Sigmoid colon (tissue), 7 donors: ENCODE measurements around the gene FAM229B. TPM values are rescaled to one million over a fixed set of nuclear protein-coding genes. Genes with fewer than 3 reads are reported as not detected.
"Not testable (repeated sequence)": the region's sequence is repeated elsewhere in the genome, so short reads cannot be mapped to it uniquely, and the experiment has no call there.

Experiments
- DNase-seq: peaks from one replicate; pipeline ENCODE4 v3.0.0-alpha.2; 2019
- H3K27ac ChIP-seq, 4 donors: fragments of 200-600 bp; sonication (generic); one replicate each; pipeline ENCODE4 v1.5.1; 2016 to 2019; ENCODE audit warnings: mild to moderate bottlenecking in 1 of 4
- H3K27me3 ChIP-seq, 3 donors: fragments of 200-600 bp; sonication (generic); one replicate each; pipeline ENCODE4 v1.5.1; 2019; ENCODE audit warnings: mild to moderate bottlenecking in 1 of 3
- H3K36me3 ChIP-seq, 4 donors: fragments of 200-600 bp; sonication (generic); one replicate each; pipeline ENCODE4 v1.5.1; 2016 to 2019
- H3K4me1 ChIP-seq, 4 donors: fragments of 200-600 bp; sonication (generic); one replicate each; pipeline ENCODE4 v1.5.1; 2017 to 2019
- H3K4me3 ChIP-seq, 4 donors: fragments of 200-600 bp; sonication (generic); one replicate each; pipeline ENCODE4 v1.5.1; 2017 to 2019; ENCODE audit warnings: mild to moderate bottlenecking in 2 of 4, moderate library complexity in 1 of 4
- H3K9me3 ChIP-seq, 4 donors: fragments of 200-600 bp in 3 of 4; sonication (generic) in 3 of 4; one replicate each; pipeline versions ENCODE4 v1.5.1 to v1.6.1; 2013 to 2019
- CTCF ChIP-seq, 4 experiments: fragments of 450-650 bp in 3 of 4; fragments of 200-600 bp in 1 of 4; IDR thresholded peaks; one replicate each; pipeline ENCODE4 v1.5.1; 2016 to 2019; ENCODE audit warnings: antibody characterized with exemption in 4 of 4, mild to moderate bottlenecking in 3 of 4, moderate library complexity in 2 of 4
- EP300 ChIP-seq, 4 donors: sonication (generic); formaldehyde crosslinking; IDR thresholded peaks; one replicate each; pipeline ENCODE4 v1.6.1; 2017; ENCODE audit warnings: antibody characterized with exemption in 4 of 4
- POLR2A ChIP-seq, 2 donors: fragments of 450-650 bp; IDR thresholded peaks; one replicate each; pipeline ENCODE4 v1.6.1; 2016; ENCODE audit warnings: antibody characterized with exemption in 2 of 2, mild to moderate bottlenecking in 2 of 2, moderate library complexity in 2 of 2
- POLR2AphosphoS5 ChIP-seq, 4 donors: sonication (generic); formaldehyde crosslinking; IDR thresholded peaks; one replicate each; pipeline ENCODE4 v1.6.1; 2017; ENCODE audit warnings: antibody characterized with exemption in 4 of 4
- WGBS, 2 donors: extraction: QIAGEN DNeasy Blood & Tissue Kit; methylation state at CpG; one replicate each; pipeline ENCODE4 v1.1.7; 2013; 5-methylcytosine and 5-hydroxymethylcytosine counted together
- intact Hi-C: fragments of 100-400 bp; cut with DNase I; formaldehyde crosslinking; loops from one replicate; pipeline ENCODE4 v1.15.1; 2023
- polyA plus RNA-seq, 3 donors: library from polyadenylated mRNA; stranded (reverse); fragments of 200-250 nt; gene quantifications; one replicate each; pipeline ENCODE4 v1.2.3, GENCODE V29; 2013
- total RNA-seq, 4 donors: library from RNA; depleted of rRNA; stranded (reverse); fragments of >200 nt; gene quantifications; one replicate each; pipeline ENCODE4 v1.1.0, GENCODE V29; 2016
- donor health status: healthy with polysubstance abuse.
- donor health status: Bipolar disorder and iron deficiency.
- donor health status: healthy.

FAM229B gene
- total and polyA plus RNA-seq, 7 donors, result 0.46 to 22.2 (median 11.4) TPM

GRCh38 chr6:112044196-112044595 lies 43.2 kb upstream of the FAM229B start:
- Histone ChIP-seq H3K36me3 (no peaks in the 10 kb centered on the region), H3K4me3 (no peak overlapping the region), H3K4me1 (peaks cover 0 to 28% (median 22%) of the 10 kb centered on the region in 4 donors), H3K27me3 (no peaks in the 10 kb centered on the region), H3K27ac (peak overlapping the region in 3 of 4 donors; percentile 80 to 84 (median 81)), H3K9me3 (no peaks in the 10 kb centered on the region)
- TF ChIP-seq CTCF (IDR thresholded peaks at IDR 0.05), result no peak
- TF ChIP-seq POLR2AphosphoS5 (IDR thresholded peaks at IDR 0.05), result no peak
- no peak for TF ChIP-seq EP300 (IDR thresholded peaks at IDR 0.05)
- no peak for TF ChIP-seq POLR2A (IDR thresholded peaks at IDR 0.05)
- intact Hi-C loops, result loop anchor here (5.0 kb wide), 2 partner anchors 172 to 562 kb away; partner anchors contain the start of genes FYN and REV3L
- WGBS, 2 donors, result 61 to 74% methylated on average over 8 of the region's 8 CpGs
- DNase-seq, result no peak

GRCh38 chr6:112044856-112045255 lies 42.5 kb upstream of the FAM229B start:
- H3K27ac ChIP-seq, result peak overlapping the region in 2 of 4 donors; percentile 81 to 84

GRCh38 chr6:112047523-112047922 lies 39.9 kb upstream of the FAM229B start:
- H3K9me3 ChIP-seq, intact Hi-C loops, H3K4me3 ChIP-seq, H3K36me3 ChIP-seq, H3K27me3 ChIP-seq, H3K27ac ChIP-seq, DNase-seq: not testable (repeated sequence)
- H3K4me1 ChIP-seq, result peaks cover 0 to 27% (median 21%) of the 10 kb centered on the region in 4 donors
- WGBS, 2 donors, result 96% methylated on average over 25 of the region's 25 CpGs

More at GRCh38 chr6:112044856-112045255, 42.5 kb upstream of the FAM229B start:
- Histone ChIP-seq H3K27me3 (no peaks in the 10 kb centered on the region), H3K9me3 (no peaks in the 10 kb centered on the region), H3K4me1 (peaks cover 0 to 28% (median 22%) of the 10 kb centered on the region in 4 donors), H3K36me3 (no peaks in the 10 kb centered on the region), H3K4me3 (no peak overlapping the region)
- no peak for DNase-seq
- WGBS, 2 donors, result 72 to 74% methylated on average over 3 of the region's 3 CpGs
- no peak for TF ChIP-seq POLR2A (IDR thresholded peaks at IDR 0.05)
- peak in 2 of 4 donors; percentile 60 to 61 for TF ChIP-seq EP300 (IDR thresholded peaks at IDR 0.05)
- TF ChIP-seq CTCF (IDR thresholded peaks at IDR 0.05), result no peak
- TF ChIP-seq POLR2AphosphoS5 (IDR thresholded peaks at IDR 0.05), result peak; percentile 38 to 85 (median 80)
- intact Hi-C loops, result loop anchor here (5.0 kb wide), 2 partner anchors 173 to 563 kb away; partner anchors contain the start of genes FYN and REV3L

- Histone ChIP-seq H3K36me3 (no peaks in the 10 kb centered on the region), H3K27me3 (no peaks in the 10 kb centered on the region), H3K27ac (no peak overlapping the region), H3K4me1 (peaks cover 0 to 17% (median 14%) of the 10 kb centered on the region in 4 donors), H3K4me3 (no peak overlapping the region), H3K9me3 (no peaks in the 10 kb centered on the region)
- DNase-seq, result no peak
- 84 to 91% methylated on average over 6 of the region's 6 CpGs for WGBS, 2 donors
- intact Hi-C loops, result no loop called here
- TF ChIP-seq CTCF (IDR thresholded peaks at IDR 0.05), result no peak
- no peak for TF ChIP-seq POLR2A (IDR thresholded peaks at IDR 0.05)
- TF ChIP-seq POLR2AphosphoS5 (IDR thresholded peaks at IDR 0.05), result no peak
- no peak for TF ChIP-seq EP300 (IDR thresholded peaks at IDR 0.05)
These were observed 38.2 kb upstream of the FAM229B start for GRCh38 chr6:112049026-112049799.

DNA sequence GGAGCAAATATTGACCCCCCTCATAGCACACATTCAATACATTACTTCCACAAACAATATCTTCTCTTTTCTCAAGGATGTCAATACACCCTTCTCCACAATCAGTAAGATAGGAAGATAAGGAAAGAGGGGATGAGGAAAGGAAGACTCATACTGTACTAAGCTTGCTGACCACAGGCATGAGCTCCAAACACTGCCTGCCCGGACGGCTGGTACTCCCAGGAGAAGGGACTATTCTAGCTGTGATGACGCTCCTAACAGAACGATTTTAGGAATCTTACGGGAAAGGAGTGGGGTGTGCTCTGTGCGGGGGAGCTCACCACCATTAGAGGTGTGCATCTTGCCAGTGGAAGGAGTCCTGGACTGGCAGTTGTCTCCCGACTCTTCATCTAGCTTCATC lies 37.4 kb upstream of the FAM229B start:
- 94 to 95% methylated on average over 7 of the region's 7 CpGs for WGBS, 2 donors
- Histone ChIP-seq H3K4me3 (no peak overlapping the region), H3K27ac (no peak overlapping the region), H3K9me3 (no peaks in the 10 kb centered on the region), H3K36me3 (no peaks in the 10 kb centered on the region), H3K27me3 (no peaks in the 10 kb centered on the region), H3K4me1 (peaks cover 0 to 9% (median 6%) of the 10 kb centered on the region in 4 donors)
- TF ChIP-seq POLR2AphosphoS5 (IDR thresholded peaks at IDR 0.05), result no peak
- no peak for TF ChIP-seq CTCF (IDR thresholded peaks at IDR 0.05)
- DNase-seq, result no peak
- intact Hi-C loops, result no loop called here
